ENCODE results near the gene SGPP2. TPM values are rescaled to one million over a fixed set of nuclear protein-coding genes. Genes with fewer than 3 reads are reported as not detected.

The SGPP2 gene
- polyA plus RNA-seq, 3 donors: not detected

GRCh38 chr2:222545823-222546795 lies 121.8 kb downstream of the SGPP2 start:
- WGBS (ENCODE audit: insufficient coverage): 100% methylated on average over 1 of the region's 6 CpGs
- H3K4me1 Mint-ChIP-seq: no peaks in the 10 kb centered on the region
- no peaks in the 10 kb centered on the region for H3K9me3 ChIP-seq (replicated peaks in 1 of 2; ENCODE audit: control insufficient read depth in 1 of 2, insufficient read depth in 1 of 2, low read length in 2 of 2)

DNA sequence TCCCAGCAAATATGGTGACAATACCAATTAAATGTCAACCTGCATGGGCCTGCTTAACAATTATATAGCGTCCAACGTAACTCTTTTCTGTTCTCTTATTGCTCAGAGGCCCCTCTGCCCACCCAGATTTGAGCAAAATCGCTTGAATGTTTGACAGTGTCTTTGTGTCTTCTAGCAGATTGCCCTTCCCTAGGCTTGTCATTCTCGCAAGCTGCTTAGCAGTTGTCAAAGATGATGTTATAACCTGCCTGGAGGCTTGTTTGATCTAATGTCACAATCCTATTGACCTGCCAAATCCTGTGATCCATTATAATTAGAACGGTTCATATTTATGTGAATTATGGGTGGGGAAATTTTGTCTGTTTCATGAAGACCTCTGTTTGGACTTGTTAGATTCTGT lies 122.7 kb downstream of the SGPP2 start:
- intact Hi-C loops (cut with micrococcal nuclease): no loop called here
- TF ChIP-seq CTCF (IDR thresholded peaks at IDR 0.05): no peak
- no peaks in the 10 kb centered on the region for H3K4me1 ChIP-seq (ENCODE audit: control insufficient read depth in 1 of 2, insufficient read depth in 2 of 2, low read length in 2 of 2)
- no peaks in the 10 kb centered on the region for H4K20me1 ChIP-seq (ENCODE audit: insufficient read depth, low read length)
- no peak overlapping the region for H3K4me3 ChIP-seq (replicated peaks in 1 of 3; ENCODE audit: low read depth in 2 of 3, low read length in 3 of 3)
- H3K27ac Mint-ChIP-seq: no peak overlapping the region
- DNase-seq: no peak
- no peak overlapping the region for H3K4me3 Mint-ChIP-seq
- no peaks in the 10 kb centered on the region for H3K9me3 Mint-ChIP-seq
- 93% methylated on average over 4 of the region's 5 CpGs for WGBS (ENCODE audit: insufficient coverage)
- H3K27ac ChIP-seq (ENCODE audit: low read depth in 1 of 2, low read length in 2 of 2): no peak overlapping the region
- H3K9ac ChIP-seq (ENCODE audit: insufficient read depth, low read length, poor library complexity, severe bottlenecking): no peak overlapping the region
- H3K27me3 Mint-ChIP-seq (ENCODE audit: low read depth in 3 of 3): peaks cover 14 to 27% (median 24%) of the 10 kb centered on the region in 3 donors
- H3K9me3 ChIP-seq (replicated peaks in 1 of 2; ENCODE audit: control insufficient read depth in 1 of 2, insufficient read depth in 1 of 2, low read length in 2 of 2): no peaks in the 10 kb centered on the region
- H3K27me3 ChIP-seq (ENCODE audit: control insufficient read depth in 2 of 2, insufficient read depth in 2 of 2, low read length in 2 of 2): peaks cover 13 to 23% of the 10 kb centered on the region in 2 donors
- H3K36me3 Mint-ChIP-seq: no peaks in the 10 kb centered on the region
- H3K4me1 Mint-ChIP-seq: no peaks in the 10 kb centered on the region
- H3K4me2 ChIP-seq (replicated peaks; ENCODE audit: extremely low read depth, low read length, poor library complexity, severe bottlenecking): no peak overlapping the region
- H3K79me2 ChIP-seq (ENCODE audit: insufficient read depth, low read length): no peaks in the 10 kb centered on the region
- no peak overlapping the region for H2AFZ ChIP-seq (ENCODE audit: insufficient read depth, low read depth, low read length, poor library complexity, severe bottlenecking)
- no peaks in the 10 kb centered on the region for H3K36me3 ChIP-seq (replicated peaks in 1 of 2; ENCODE audit: control insufficient read depth in 1 of 2, insufficient read depth in 2 of 2, low read length in 2 of 2)

More at GRCh38 chr2:222545823-222546795, 121.8 kb downstream of the SGPP2 start:
- Histone ChIP-seq H4K20me1 (ENCODE audit: insufficient read depth, low read length) (no peaks in the 10 kb centered on the region), H3K36me3 (replicated peaks in 1 of 2; ENCODE audit: control insufficient read depth in 1 of 2, insufficient read depth in 2 of 2, low read length in 2 of 2) (no peaks in the 10 kb centered on the region), H3K9ac (ENCODE audit: insufficient read depth, low read length, poor library complexity, severe bottlenecking) (no peak overlapping the region), H3K79me2 (ENCODE audit: insufficient read depth, low read length) (no peaks in the 10 kb centered on the region), H3K27me3 (ENCODE audit: control insufficient read depth in 2 of 2, insufficient read depth in 2 of 2, low read length in 2 of 2) (peaks cover 13 to 22% of the 10 kb centered on the region in 2 donors), H3K4me2 (replicated peaks; ENCODE audit: extremely low read depth, low read length, poor library complexity, severe bottlenecking) (no peak overlapping the region), H2AFZ (ENCODE audit: insufficient read depth, low read depth, low read length, poor library complexity, severe bottlenecking) (no peak overlapping the region), H3K27ac (ENCODE audit: low read depth in 1 of 2, low read length in 2 of 2) (no peak overlapping the region), H3K4me3 (replicated peaks in 1 of 3; ENCODE audit: low read depth in 2 of 3, low read length in 3 of 3) (no peak overlapping the region), H3K4me1 (ENCODE audit: control insufficient read depth in 1 of 2, insufficient read depth in 2 of 2, low read length in 2 of 2) (no peaks in the 10 kb centered on the region)
- no peak for DNase-seq
- Mint-ChIP-seq H3K36me3 (no peaks in the 10 kb centered on the region), H3K27ac (no peak overlapping the region), H3K27me3 (ENCODE audit: low read depth in 3 of 3) (peaks cover 17 to 24% (median 22%) of the 10 kb centered on the region in 3 donors), H3K9me3 (no peaks in the 10 kb centered on the region), H3K4me3 (no peak overlapping the region)
- TF ChIP-seq CTCF (IDR thresholded peaks at IDR 0.05): no peak
- intact Hi-C loops (cut with micrococcal nuclease): no loop called here
